Raji (cell line): ENCODE measurements around the gene C19orf81.
A peak's percentile ranks its signal among the peaks of the same experiment; 100 is the strongest.

Experiments
- POLR2A ChIP-seq: IDR thresholded peaks from 2 replicates; pipeline ENCODE4 v1.6.1; 2011; ENCODE audit warnings: low read depth, low read length, control low read depth; ENCODE audit not compliant: insufficient read depth

C19orf81 gene

GRCh38 chr19:50667177-50667758, 18.0 kb downstream of the C19orf81 start:
- TF ChIP-seq POLR2A, result no peak

- no peak for TF ChIP-seq POLR2A
Measured at GRCh38 chr19:50667759-50668231, 18.6 kb downstream of the C19orf81 start.

- no peak for TF ChIP-seq POLR2A
Measured at GRCh38 chr19:50668416-50668815, 19.2 kb downstream of the C19orf81 start.

GRCh38 chr19:50668879-50669278, 19.6 kb downstream of the C19orf81 start:
- TF ChIP-seq POLR2A, result no peak

- no peak for TF ChIP-seq POLR2A
Measured at GRCh38 chr19:50669302-50670101, 20.3 kb downstream of the C19orf81 start.

- no peak for TF ChIP-seq POLR2A
Measured at GRCh38 chr19:50670102-50670380, 20.8 kb downstream of the C19orf81 start.

- no peak for TF ChIP-seq POLR2A
Measured at GRCh38 chr19:50673118-50673517, 23.9 kb downstream of the C19orf81 start.

- TF ChIP-seq POLR2A, result no peak
Measured at GRCh38 chr19:50676625-50677197, 27.5 kb downstream of the C19orf81 start.

GRCh38 chr19:50677636-50678035, 28.4 kb downstream of the C19orf81 start:
- no peak for TF ChIP-seq POLR2A

- no peak for TF ChIP-seq POLR2A
Measured at GRCh38 chr19:50678323-50678722, 29.1 kb downstream of the C19orf81 start.

GRCh38 chr19:50679177-50680125, 30.2 kb downstream of the C19orf81 start:
- TF ChIP-seq POLR2A, result peak; percentile 46; the same call in 1 of the 2 replicates

GRCh38 chr19:50686310-50687032, 37.2 kb downstream of the C19orf81 start:
- no peak for TF ChIP-seq POLR2A

GRCh38 chr19:50688766-50689165, 39.5 kb downstream of the C19orf81 start:
- TF ChIP-seq POLR2A, result no peak

- no peak for TF ChIP-seq POLR2A
Measured at GRCh38 chr19:50690439-50690838, 41.2 kb downstream of the C19orf81 start.
